ENCODE measurements around the gene TAF15.

DNA sequence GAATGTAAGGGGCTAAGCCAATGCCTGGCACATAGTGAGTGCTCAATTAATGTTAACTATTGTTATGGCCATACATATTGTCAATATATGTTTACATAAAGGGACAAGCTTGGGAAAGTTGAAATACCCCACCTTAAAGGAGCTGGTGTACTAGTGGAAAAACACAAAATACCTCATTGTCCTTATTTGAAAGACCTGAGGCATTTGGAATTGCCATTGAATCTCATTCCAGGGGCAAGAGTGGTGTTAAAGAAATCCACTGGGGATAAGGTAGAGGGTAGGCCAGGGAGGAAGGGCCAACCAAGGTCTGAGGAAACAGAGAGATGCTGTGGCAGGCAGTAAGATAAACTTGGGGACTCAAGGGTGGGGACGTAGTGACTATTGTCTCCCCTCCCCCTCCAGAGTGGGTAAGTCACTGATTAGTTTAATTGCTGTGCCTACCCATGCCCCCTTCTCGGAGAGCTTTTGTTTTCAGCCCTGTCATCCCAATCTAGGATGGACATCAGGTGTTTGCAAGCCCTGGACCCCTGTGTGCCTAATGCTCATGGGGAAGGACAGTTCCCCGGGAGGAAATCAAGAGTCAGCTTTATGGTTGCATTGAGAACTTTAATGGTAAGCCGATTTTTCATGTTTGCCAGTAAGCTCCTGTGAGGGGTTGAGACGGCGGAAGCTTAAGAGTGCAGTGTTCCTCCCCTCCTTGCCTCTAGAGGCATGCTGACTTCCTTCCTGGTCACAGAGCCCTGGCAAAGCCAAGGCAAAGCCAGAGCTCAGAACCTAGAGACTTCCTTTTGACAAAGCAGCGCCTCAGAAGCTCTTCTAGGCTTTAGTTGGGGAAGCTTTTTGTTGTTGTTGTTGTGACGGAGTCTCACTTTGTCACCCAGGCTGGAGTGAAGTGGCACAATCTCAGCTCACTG, 61.9 kb downstream of the TAF15 start:
- TF ChIP-seq EZH2phosphoT487 (IDR thresholded peaks at IDR 0.05; ENCODE audit: borderline replicate concordance, low read depth, low read length), result no peak
- TF ChIP-seq, protein P1, sequence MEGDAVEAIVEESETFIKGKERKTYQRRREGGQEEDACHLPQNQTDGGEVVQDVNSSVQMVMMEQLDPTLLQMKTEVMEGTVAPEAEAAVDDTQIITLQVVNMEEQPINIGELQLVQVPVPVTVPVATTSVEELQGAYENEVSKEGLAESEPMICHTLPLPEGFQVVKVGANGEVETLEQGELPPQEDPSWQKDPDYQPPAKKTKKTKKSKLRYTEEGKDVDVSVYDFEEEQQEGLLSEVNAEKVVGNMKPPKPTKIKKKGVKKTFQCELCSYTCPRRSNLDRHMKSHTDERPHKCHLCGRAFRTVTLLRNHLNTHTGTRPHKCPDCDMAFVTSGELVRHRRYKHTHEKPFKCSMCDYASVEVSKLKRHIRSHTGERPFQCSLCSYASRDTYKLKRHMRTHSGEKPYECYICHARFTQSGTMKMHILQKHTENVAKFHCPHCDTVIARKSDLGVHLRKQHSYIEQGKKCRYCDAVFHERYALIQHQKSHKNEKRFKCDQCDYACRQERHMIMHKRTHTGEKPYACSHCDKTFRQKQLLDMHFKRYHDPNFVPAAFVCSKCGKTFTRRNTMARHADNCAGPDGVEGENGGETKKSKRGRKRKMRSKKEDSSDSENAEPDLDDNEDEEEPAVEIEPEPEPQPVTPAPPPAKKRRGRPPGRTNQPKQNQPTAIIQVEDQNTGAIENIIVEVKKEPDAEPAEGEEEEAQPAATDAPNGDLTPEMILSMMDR (conservative IDR thresholded peaks at IDR 0.05; ENCODE audit: low read length), result 0 out of 2 replicates have a peak, but pooled peaks have one; percentile 37
